ENCODE data around the gene GRM3. TPM values are rescaled to one million over a fixed set of nuclear protein-coding genes. Genes with fewer than 3 reads are reported as not detected.

GRM3 gene
- total RNA-seq, 4 donors from 2014 or later = not detected

DNA sequence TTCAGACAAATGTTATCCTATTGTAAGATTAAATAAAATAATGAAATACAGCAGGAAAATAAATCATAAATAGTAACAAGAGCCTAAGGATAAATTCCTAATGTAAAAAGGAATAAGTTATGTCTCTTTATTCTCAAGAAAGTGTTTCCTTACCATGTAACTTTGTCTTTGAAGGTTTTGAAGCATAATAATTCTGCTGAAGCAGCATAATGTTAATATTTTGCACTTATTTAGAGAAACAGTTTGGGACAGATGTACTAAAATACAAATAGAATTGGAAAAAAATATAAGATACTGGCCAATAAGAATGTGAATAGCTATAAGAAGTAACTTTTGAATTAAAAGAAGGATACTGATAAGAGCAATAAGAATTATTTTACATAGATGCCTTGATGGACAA lies 45.7 kb downstream of the GRM3 start:
- no peak for DNase-seq
- Histone ChIP-seq H3K27ac (no peak overlapping the region), H3K36me3 (no peaks in the 10 kb centered on the region), H3K4me1 (no peaks in the 10 kb centered on the region), H3K27me3 (no peaks in the 10 kb centered on the region), H3K9me3 (no peaks in the 10 kb centered on the region), H3K4me3 (no peak overlapping the region)
- TF ChIP-seq, protein P1, sequence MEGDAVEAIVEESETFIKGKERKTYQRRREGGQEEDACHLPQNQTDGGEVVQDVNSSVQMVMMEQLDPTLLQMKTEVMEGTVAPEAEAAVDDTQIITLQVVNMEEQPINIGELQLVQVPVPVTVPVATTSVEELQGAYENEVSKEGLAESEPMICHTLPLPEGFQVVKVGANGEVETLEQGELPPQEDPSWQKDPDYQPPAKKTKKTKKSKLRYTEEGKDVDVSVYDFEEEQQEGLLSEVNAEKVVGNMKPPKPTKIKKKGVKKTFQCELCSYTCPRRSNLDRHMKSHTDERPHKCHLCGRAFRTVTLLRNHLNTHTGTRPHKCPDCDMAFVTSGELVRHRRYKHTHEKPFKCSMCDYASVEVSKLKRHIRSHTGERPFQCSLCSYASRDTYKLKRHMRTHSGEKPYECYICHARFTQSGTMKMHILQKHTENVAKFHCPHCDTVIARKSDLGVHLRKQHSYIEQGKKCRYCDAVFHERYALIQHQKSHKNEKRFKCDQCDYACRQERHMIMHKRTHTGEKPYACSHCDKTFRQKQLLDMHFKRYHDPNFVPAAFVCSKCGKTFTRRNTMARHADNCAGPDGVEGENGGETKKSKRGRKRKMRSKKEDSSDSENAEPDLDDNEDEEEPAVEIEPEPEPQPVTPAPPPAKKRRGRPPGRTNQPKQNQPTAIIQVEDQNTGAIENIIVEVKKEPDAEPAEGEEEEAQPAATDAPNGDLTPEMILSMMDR (IDR thresholded peaks at IDR 0.05) = no peak
- TF ChIP-seq POLR2A (IDR thresholded peaks at IDR 0.05) = no peak
- intact Hi-C loops (cut with DNase I) = no loop called here

DNA sequence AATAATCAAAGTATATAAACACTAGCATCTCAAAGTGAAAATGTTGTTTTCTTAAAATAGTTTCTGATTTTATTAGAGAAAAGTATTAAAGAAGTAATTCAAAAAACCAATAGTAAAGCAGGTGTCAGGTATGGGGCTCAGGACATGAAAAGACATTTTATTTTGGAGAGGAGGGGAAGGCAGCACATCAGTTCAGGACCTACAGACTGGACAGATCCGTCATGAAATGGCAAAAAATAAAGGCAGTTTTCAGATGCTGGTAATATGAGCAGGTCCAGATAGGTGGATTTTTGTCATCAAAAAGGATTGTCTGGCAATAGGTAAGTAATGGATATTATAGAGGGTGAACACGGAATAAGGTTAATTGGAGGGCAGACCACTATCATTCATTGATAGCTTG lies 49.0 kb downstream of the GRM3 start:
- no peak overlapping the region for H3K27ac ChIP-seq
- DNase-seq = no peak
- no peaks in the 10 kb centered on the region for H3K9me3 ChIP-seq
- no peaks in the 10 kb centered on the region for H3K27me3 ChIP-seq
- no peaks in the 10 kb centered on the region for H3K4me1 ChIP-seq
- TF ChIP-seq POLR2A (IDR thresholded peaks at IDR 0.05) = no peak
- TF ChIP-seq, protein P1 (IDR thresholded peaks at IDR 0.05) = no peak
- no peak overlapping the region for H3K4me3 ChIP-seq
- WGBS, 2 donors = 62 to 65% methylated on average over 2 of the region's 2 CpGs
- no peaks in the 10 kb centered on the region for H3K36me3 ChIP-seq
- intact Hi-C loops (cut with DNase I) = no loop called here

DNA sequence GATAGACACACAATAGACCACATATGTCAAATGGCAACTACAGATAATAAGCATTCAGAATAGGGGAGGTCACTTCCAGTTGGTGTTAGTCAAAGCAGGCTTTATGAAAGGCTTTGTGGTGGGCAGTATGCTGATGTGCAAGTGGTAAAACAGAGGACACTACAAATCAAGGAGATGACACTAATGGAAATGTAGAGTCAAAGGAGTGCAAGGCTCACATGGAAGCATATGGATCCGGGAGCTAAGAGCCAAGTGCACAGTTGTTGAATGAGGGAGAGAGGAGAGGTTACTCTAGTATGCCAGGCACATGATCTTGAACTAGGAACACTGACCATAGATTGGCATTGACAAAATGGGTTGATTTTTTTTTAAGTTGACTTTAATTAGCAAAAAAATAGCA lies 62.7 kb downstream of the GRM3 start:
- WGBS, 2 donors = 71 to 72% methylated on average over 1 of the region's 1 CpG

DNA sequence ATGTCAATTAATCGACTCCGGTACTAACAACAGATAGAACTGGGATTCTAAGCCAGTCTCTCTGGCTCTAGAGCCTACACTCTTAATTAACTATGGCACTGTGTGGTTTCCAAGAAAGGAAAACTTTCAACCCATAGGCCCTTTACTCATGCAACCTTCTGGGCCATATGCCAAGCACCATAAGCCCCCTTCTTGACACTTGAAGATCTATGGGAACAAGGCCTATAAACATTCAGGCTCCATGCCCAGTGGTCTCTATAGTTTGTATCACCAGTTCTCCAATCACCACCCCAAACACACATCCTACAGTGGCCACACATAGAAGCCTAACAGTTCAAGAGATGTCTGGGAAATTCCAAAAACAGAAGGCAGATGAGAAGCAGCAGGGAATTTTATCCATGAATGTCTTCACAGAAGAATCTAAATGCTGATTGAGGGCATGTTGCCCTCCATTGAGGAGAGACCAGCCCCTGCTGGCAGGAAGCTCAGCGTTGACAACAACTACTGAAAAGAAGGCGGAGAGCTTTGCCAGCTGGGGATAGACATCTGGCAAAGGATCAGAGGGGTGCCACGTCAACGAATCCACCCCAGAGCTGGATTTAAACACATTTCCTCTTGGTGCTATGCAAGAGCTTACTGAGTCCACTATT lies 64.4 kb downstream of the GRM3 start:
- 60 to 62% methylated on average over 6 of the region's 6 CpGs for WGBS, 2 donors
- Histone ChIP-seq H3K36me3 (no peaks in the 10 kb centered on the region), H3K4me1 (no peaks in the 10 kb centered on the region), H3K4me3 (no peak overlapping the region), H3K27ac (no peak overlapping the region), H3K9me3 (no peaks in the 10 kb centered on the region), H3K27me3 (no peaks in the 10 kb centered on the region)
- intact Hi-C loops (cut with DNase I) = no loop called here
- DNase-seq = no peak
- TF ChIP-seq POLR2A (IDR thresholded peaks at IDR 0.05) = no peak
- TF ChIP-seq, protein P1 (IDR thresholded peaks at IDR 0.05) = no peak

More for the DNA sequence above, 62.7 kb downstream of the GRM3 start:
- DNase-seq = no peak
- Histone ChIP-seq H3K4me1 (no peaks in the 10 kb centered on the region), H3K27ac (no peak overlapping the region), H3K4me3 (no peak overlapping the region), H3K36me3 (no peaks in the 10 kb centered on the region), H3K9me3 (no peaks in the 10 kb centered on the region), H3K27me3 (no peaks in the 10 kb centered on the region)
- intact Hi-C loops (cut with DNase I) = no loop called here
- TF ChIP-seq POLR2A (IDR thresholded peaks at IDR 0.05) = no peak
- TF ChIP-seq, protein P1 (IDR thresholded peaks at IDR 0.05) = no peak

DNA sequence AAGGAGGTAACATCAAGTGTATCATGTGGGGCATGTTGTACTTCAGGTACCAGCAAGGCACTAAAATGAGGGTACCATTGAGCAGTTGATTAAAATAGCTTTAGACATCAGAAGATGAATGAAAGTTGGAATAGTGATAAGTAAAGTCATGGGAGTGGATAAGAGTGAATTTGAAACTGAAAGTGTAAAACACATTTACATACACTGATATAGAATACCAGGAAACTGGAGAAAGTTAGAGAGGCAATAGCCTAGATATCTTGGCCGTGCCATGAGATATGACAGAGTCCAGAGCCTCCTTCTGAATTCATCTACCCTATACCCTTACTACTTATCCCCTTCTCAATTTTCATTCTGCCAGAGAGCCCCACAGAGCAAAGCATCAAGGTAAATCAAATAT lies 76.6 kb downstream of the GRM3 start:
- WGBS, 2 donors = 71 to 85% methylated on average over 1 of the region's 1 CpG
- DNase-seq = no peak
- intact Hi-C loops (cut with DNase I) = no loop called here
- TF ChIP-seq, protein P1 (IDR thresholded peaks at IDR 0.05) = no peak
- TF ChIP-seq POLR2A (IDR thresholded peaks at IDR 0.05) = no peak
- Histone ChIP-seq H3K27ac (no peak overlapping the region), H3K36me3 (no peaks in the 10 kb centered on the region), H3K4me1 (no peaks in the 10 kb centered on the region), H3K27me3 (no peaks in the 10 kb centered on the region), H3K9me3 (no peaks in the 10 kb centered on the region), H3K4me3 (no peak overlapping the region)
